ENCODE measurements around the gene PRKCE. TPM values are rescaled to one million over a fixed set of nuclear protein-coding genes. Genes with fewer than 3 reads are reported as not detected.

PRKCE gene
- total RNA-seq, 1 experiment from 2014 or later, result 14.0 TPM

DNA sequence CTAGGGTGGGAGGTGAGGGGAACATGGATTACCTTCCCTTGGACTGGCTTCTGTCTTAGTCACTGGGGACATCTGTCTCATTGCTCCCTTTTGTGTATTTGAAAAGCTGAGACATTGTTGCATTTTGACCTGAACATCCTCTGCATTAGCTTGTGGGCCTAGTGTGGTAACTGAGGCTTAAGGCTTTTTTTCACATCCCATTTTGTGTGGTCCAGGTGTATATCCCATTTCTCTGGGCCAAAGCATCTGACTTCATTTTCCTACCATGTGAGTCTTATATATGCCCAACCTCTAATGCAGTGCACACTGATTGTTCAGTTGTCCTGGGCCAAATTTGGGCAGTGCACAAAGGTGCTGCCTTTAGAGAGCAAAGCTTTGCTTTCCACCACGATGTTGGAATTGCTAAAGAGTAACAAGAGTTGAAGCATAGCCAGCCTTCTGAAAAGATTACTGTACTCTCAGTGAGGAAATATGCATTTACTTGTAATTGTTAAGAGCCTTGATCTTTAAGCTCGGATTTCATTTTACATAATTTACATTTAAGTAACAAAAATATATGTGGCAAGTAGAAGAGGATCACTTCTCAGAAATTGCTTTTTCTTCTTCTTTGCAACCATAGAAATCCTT is 13.3 kb downstream of the PRKCE start:
- TF ChIP-seq POLR2AphosphoS5 (IDR thresholded peaks at IDR 0.05; ENCODE audit: low read depth, low read length), result no peak
- TF ChIP-seq, protein P1, sequence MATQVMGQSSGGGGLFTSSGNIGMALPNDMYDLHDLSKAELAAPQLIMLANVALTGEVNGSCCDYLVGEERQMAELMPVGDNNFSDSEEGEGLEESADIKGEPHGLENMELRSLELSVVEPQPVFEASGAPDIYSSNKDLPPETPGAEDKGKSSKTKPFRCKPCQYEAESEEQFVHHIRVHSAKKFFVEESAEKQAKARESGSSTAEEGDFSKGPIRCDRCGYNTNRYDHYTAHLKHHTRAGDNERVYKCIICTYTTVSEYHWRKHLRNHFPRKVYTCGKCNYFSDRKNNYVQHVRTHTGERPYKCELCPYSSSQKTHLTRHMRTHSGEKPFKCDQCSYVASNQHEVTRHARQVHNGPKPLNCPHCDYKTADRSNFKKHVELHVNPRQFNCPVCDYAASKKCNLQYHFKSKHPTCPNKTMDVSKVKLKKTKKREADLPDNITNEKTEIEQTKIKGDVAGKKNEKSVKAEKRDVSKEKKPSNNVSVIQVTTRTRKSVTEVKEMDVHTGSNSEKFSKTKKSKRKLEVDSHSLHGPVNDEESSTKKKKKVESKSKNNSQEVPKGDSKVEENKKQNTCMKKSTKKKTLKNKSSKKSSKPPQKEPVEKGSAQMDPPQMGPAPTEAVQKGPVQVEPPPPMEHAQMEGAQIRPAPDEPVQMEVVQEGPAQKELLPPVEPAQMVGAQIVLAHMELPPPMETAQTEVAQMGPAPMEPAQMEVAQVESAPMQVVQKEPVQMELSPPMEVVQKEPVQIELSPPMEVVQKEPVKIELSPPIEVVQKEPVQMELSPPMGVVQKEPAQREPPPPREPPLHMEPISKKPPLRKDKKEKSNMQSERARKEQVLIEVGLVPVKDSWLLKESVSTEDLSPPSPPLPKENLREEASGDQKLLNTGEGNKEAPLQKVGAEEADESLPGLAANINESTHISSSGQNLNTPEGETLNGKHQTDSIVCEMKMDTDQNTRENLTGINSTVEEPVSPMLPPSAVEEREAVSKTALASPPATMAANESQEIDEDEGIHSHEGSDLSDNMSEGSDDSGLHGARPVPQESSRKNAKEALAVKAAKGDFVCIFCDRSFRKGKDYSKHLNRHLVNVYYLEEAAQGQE (IDR thresholded peaks at IDR 0.05; ENCODE audit: insufficient read depth in 1 of 2, low read depth in 2 of 2, low read length in 1 of 2), result no peak
- no peak for TF ChIP-seq SIN3A (IDR thresholded peaks at IDR 0.05; ENCODE audit: borderline replicate concordance, insufficient read depth, low read depth, low read length)
- TF ChIP-seq, protein P2, sequence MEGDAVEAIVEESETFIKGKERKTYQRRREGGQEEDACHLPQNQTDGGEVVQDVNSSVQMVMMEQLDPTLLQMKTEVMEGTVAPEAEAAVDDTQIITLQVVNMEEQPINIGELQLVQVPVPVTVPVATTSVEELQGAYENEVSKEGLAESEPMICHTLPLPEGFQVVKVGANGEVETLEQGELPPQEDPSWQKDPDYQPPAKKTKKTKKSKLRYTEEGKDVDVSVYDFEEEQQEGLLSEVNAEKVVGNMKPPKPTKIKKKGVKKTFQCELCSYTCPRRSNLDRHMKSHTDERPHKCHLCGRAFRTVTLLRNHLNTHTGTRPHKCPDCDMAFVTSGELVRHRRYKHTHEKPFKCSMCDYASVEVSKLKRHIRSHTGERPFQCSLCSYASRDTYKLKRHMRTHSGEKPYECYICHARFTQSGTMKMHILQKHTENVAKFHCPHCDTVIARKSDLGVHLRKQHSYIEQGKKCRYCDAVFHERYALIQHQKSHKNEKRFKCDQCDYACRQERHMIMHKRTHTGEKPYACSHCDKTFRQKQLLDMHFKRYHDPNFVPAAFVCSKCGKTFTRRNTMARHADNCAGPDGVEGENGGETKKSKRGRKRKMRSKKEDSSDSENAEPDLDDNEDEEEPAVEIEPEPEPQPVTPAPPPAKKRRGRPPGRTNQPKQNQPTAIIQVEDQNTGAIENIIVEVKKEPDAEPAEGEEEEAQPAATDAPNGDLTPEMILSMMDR (IDR thresholded peaks at IDR 0.05), result no peak
- no peak for TF ChIP-seq TCF7L2 (IDR thresholded peaks at IDR 0.05; ENCODE audit: low read depth, low read length)
- no peaks in the 10 kb centered on the region for H3K9me3 ChIP-seq (ENCODE audit: control insufficient read depth, insufficient read depth, low read depth, low read length)
- no peaks in the 10 kb centered on the region for H3K36me3 ChIP-seq (ENCODE audit: control insufficient read depth, insufficient read depth, low read length)
- POLR2A ChIA-PET, result interaction anchor here (0.6 kb wide), 1 partner anchor 920 kb away, joined by 3 read pairs; no protein-coding TSS in a partner anchor
- intact Hi-C loops (cut with micrococcal nuclease; ENCODE audit: unreplicated experiment) (no loop called here), in situ Hi-C loops (cut with HindIII; ENCODE audit: low pct_unique_long_range_greater_than_20kb, low sequenced_read_pairs) (no loop called here)
- no peaks in the 10 kb centered on the region; the same call in 1 of the 2 replicates for H3K4me1 ChIP-seq (ENCODE audit: control insufficient read depth, insufficient read depth, low read length)
- ATAC-seq (no peak), DNase-seq (ENCODE audit: low read depth, low spot score) (no peak)
- H3K27me3 ChIP-seq (ENCODE audit: control insufficient read depth, insufficient read depth, low read length), result no peaks in the 10 kb centered on the region
- CTCF ChIA-PET, result no interaction called here
- no peak overlapping the region for H3K27ac ChIP-seq (ENCODE audit: low read length)
- BruUV-seq (replicated peaks), result no TSS peak
- H3K4me3 ChIP-seq (ENCODE audit: low read depth in 2 of 2, low read length in 2 of 2), result no peak overlapping the region

- in situ Hi-C loops (cut with HindIII; ENCODE audit: low pct_unique_long_range_greater_than_20kb, low sequenced_read_pairs), result no loop called here
- BruUV-seq (replicated peaks), result no TSS peak
These were observed 17.0 kb downstream of the PRKCE start for GRCh38 chr2:45668509-45668908.

More at GRCh38 chr2:45668509-45668908, 17.0 kb downstream of the PRKCE start:
- Histone ChIP-seq H3K27me3 (ENCODE audit: control insufficient read depth, insufficient read depth, low read length) (no peaks in the 10 kb centered on the region), H3K9me3 (ENCODE audit: control insufficient read depth, insufficient read depth, low read depth, low read length) (no peaks in the 10 kb centered on the region), H3K4me1 (ENCODE audit: control insufficient read depth, insufficient read depth, low read length) (no peaks in the 10 kb centered on the region; the same call in 1 of the 2 replicates), H3K4me3 (ENCODE audit: low read depth in 2 of 2, low read length in 2 of 2) (no peak overlapping the region), H3K36me3 (ENCODE audit: control insufficient read depth, insufficient read depth, low read length) (no peaks in the 10 kb centered on the region), H3K27ac (ENCODE audit: low read length) (no peak overlapping the region)
- intact Hi-C loops (cut with micrococcal nuclease; ENCODE audit: unreplicated experiment), result no loop called here
- DNase-seq (ENCODE audit: low read depth, low spot score), result no peak
- TF ChIP-seq SIN3A (IDR thresholded peaks at IDR 0.05; ENCODE audit: borderline replicate concordance, insufficient read depth, low read depth, low read length) (no peak), POLR2AphosphoS5 (IDR thresholded peaks at IDR 0.05; ENCODE audit: low read depth, low read length) (no peak)
- TF ChIP-seq, protein P1 (IDR thresholded peaks at IDR 0.05; ENCODE audit: insufficient read depth in 1 of 2, low read depth in 2 of 2, low read length in 1 of 2), result no peak
- ChIA-PET POLR2A (no interaction called here), CTCF (no interaction called here)
- no peak for ATAC-seq
